Measurements from ENCODE around the gene SPIN4.
"Not testable (repeated sequence)": the region's sequence is repeated elsewhere in the genome, so short reads cannot be mapped to it uniquely, and the experiment has no call there.

Gene SPIN4

GRCh38 chrX:63350941-63351616 is at the start of gene SPIN4:
SPIN4 (minus strand) TSS chrX:63351332; CDS start chrX:63350819, 513 bp downstream.
- DNase-seq: no peak

GRCh38 chrX:63400340-63400739 is 49.2 kb upstream of the SPIN4 start:
- DNase-seq: no peak

GRCh38 chrX:63394872-63395271 is 43.7 kb upstream of the SPIN4 start:
- DNase-seq: no peak

GRCh38 chrX:63393094-63393493 is 42.0 kb upstream of the SPIN4 start:
- DNase-seq: not testable (repeated sequence)

- DNase-seq: no peak
These were observed 36.3 kb upstream of the SPIN4 start for GRCh38 chrX:63387411-63387810.

GRCh38 chrX:63384263-63384662 is 33.1 kb upstream of the SPIN4 start:
- not testable (repeated sequence) for DNase-seq

GRCh38 chrX:63373012-63373411 is 21.9 kb upstream of the SPIN4 start:
- DNase-seq: not testable (repeated sequence)

GRCh38 chrX:63367699-63368098 is 16.6 kb upstream of the SPIN4 start:
- not testable (repeated sequence) for DNase-seq

GRCh38 chrX:63363788-63364187 is 12.7 kb upstream of the SPIN4 start:
- no peak for DNase-seq

GRCh38 chrX:63361494-63361893 is 10.4 kb upstream of the SPIN4 start:
- DNase-seq: no peak

GRCh38 chrX:63354484-63354883 is 3.4 kb upstream of the SPIN4 start:
- no peak for DNase-seq

GRCh38 chrX:63350465-63350877 is 661 bp downstream of the SPIN4 start:
- DNase-seq: no peak

- DNase-seq: peak; percentile 1
These were observed 1.8 kb downstream of the SPIN4 start for GRCh38 chrX:63349307-63349706.

- DNase-seq: no peak
These were observed 20.5 kb downstream of the SPIN4 start for GRCh38 chrX:63330681-63331080.

GRCh38 chrX:63327788-63328187 is 23.3 kb downstream of the SPIN4 start:
- DNase-seq: no peak

- no peak for DNase-seq
These were observed 51.5 kb downstream of the SPIN4 start for GRCh38 chrX:63299596-63299995.
